Activated CD8-positive, alpha-beta T cell treated with anti-CD3 and anti-CD28 coated beads, Interleukin-2, amount 10 ng/mL, durations not matched to agents 7 days and 5 days (primary cell): ENCODE data around the gene WFDC12. TPM values are rescaled to one million over a fixed set of nuclear protein-coding genes. Genes with fewer than 3 reads are reported as not detected.
"Not testable (repeated sequence)": the region's sequence is repeated elsewhere in the genome, so short reads cannot be mapped to it uniquely, and the experiment has no call there.

Experiments
- ATAC-seq: fragments of 150-1000 bp; cut with Tn5 transposase; one replicate; pipeline ENCODE4 v1.10.0; 2021; ENCODE audit warnings: moderate library complexity
- CTCF ChIA-PET: fragments of 350-600 bp; sonication (Branson Sonifier 250); formaldehyde crosslinking; loops from one replicate; lab custom pipeline; 2021; ENCODE audit warnings: antibody characterized with exemption; lab: Charles Lee
- POLR2A ChIA-PET: fragments of 350-600 bp; sonication (Branson Sonifier 250); formaldehyde crosslinking; loops from one replicate; lab custom pipeline; 2021; ENCODE audit warnings: antibody characterized with exemption; lab: Charles Lee
- DNase-seq: peaks from one replicate; pipeline ENCODE4 v3.0.0-alpha.2; 2020
- H3K27ac Mint-ChIP-seq: one replicate; pipeline ENCODE4 v1.8.0; 2021; ENCODE audit warnings: mild to moderate bottlenecking, mixed read lengths
- H3K27me3 Mint-ChIP-seq: one replicate; pipeline ENCODE4 v1.8.0; 2021; ENCODE audit warnings: low read depth, mixed read lengths
- H3K36me3 Mint-ChIP-seq: one replicate; pipeline ENCODE4 v1.8.0; 2021; ENCODE audit warnings: low read depth, mixed read lengths
- H3K4me1 Mint-ChIP-seq: one replicate; pipeline ENCODE4 v1.8.0; 2021; ENCODE audit warnings: low read depth, mixed read lengths
- H3K4me3 Mint-ChIP-seq: one replicate; pipeline ENCODE4 v1.8.0; 2021; ENCODE audit warnings: mild to moderate bottlenecking, mixed read lengths
- H3K9me3 Mint-ChIP-seq: one replicate; pipeline ENCODE4 v1.8.0; 2022; ENCODE audit warnings: mixed read lengths; ENCODE audit not compliant: insufficient read depth
- total RNA-seq, 2 experiments: library from RNA; stranded (reverse); gene quantifications; one replicate each; pipeline ENCODE4 v1.2.3, GENCODE V29; 2021

Gene WFDC12
- total RNA-seq = not detected

GRCh38 chr20:45124365-45124764 is at the start of gene WFDC12:
Gene WFDC12 (minus strand): TSS chr20:45124465. CDS start chr20:45124447, 18 bp downstream.
- no peak for ATAC-seq
- ChIA-PET POLR2A (no interaction called here), CTCF (interaction anchor here (1.9 kb wide), 1 partner anchor 12 kb away, joined by 4 read pairs; no protein-coding TSS in a partner anchor)
- no peak within 1 kb of the TSS for H3K4me3 Mint-ChIP-seq
- no peaks in the 10 kb centered on the region for H3K36me3 Mint-ChIP-seq
- peaks cover 43% of the 10 kb centered on the region for H3K27me3 Mint-ChIP-seq
- no peaks in the 10 kb centered on the region for H3K4me1 Mint-ChIP-seq
- H3K9me3 Mint-ChIP-seq = no peaks in the 10 kb centered on the region
- DNase-seq = no peak
- no peak within 1 kb of the TSS for H3K27ac Mint-ChIP-seq

GRCh38 chr20:45173522-45173921 is 49.3 kb upstream of the WFDC12 start:
- Mint-ChIP-seq H3K27me3 (peaks cover 26% of the 10 kb centered on the region), H3K4me3 (no peak overlapping the region), H3K36me3 (no peaks in the 10 kb centered on the region), H3K9me3 (no peaks in the 10 kb centered on the region), H3K4me1 (no peaks in the 10 kb centered on the region), H3K27ac (no peak overlapping the region)
- ChIA-PET POLR2A (no interaction called here), CTCF (interaction anchor here (1.0 kb wide), 1 partner anchor 120 kb away, joined by 4 read pairs; no protein-coding TSS in a partner anchor)
- ATAC-seq = no peak
- no peak for DNase-seq

GRCh38 chr20:45164906-45165305 is 40.6 kb upstream of the WFDC12 start:
- Mint-ChIP-seq H3K9me3 (no peaks in the 10 kb centered on the region), H3K27me3 (peaks cover 49% of the 10 kb centered on the region)

GRCh38 chr20:45163083-45163803 is 39.0 kb upstream of the WFDC12 start:
- no peak overlapping the region for H3K27ac Mint-ChIP-seq
- no peak for ATAC-seq
- peaks cover 50% of the 10 kb centered on the region for H3K27me3 Mint-ChIP-seq

More at GRCh38 chr20:45164906-45165305, 40.6 kb upstream of the WFDC12 start:
- ChIA-PET CTCF (no interaction called here), POLR2A (no interaction called here)
- ATAC-seq (no peak), DNase-seq (no peak)
- Mint-ChIP-seq H3K36me3 (no peaks in the 10 kb centered on the region), H3K4me1 (no peaks in the 10 kb centered on the region), H3K27ac (no peak overlapping the region), H3K4me3 (no peak overlapping the region)

GRCh38 chr20:45157962-45158361 is 33.7 kb upstream of the WFDC12 start:
- ATAC-seq (no peak), DNase-seq (no peak)
- Mint-ChIP-seq H3K4me1 (no peaks in the 10 kb centered on the region), H3K27ac (no peak overlapping the region), H3K36me3 (no peaks in the 10 kb centered on the region), H3K27me3 (peaks cover 30% of the 10 kb centered on the region), H3K4me3 (no peak overlapping the region), H3K9me3 (peaks cover 10% of the 10 kb centered on the region)
- ChIA-PET POLR2A (no interaction called here), CTCF (interaction anchor here (1.0 kb wide), 1 partner anchor 19 kb away, joined by 3 read pairs; no protein-coding TSS in a partner anchor)

More at GRCh38 chr20:45163083-45163803, 39.0 kb upstream of the WFDC12 start:
- Mint-ChIP-seq H3K4me3 (no peak overlapping the region), H3K9me3 (peaks cover 10% of the 10 kb centered on the region), H3K4me1 (no peaks in the 10 kb centered on the region), H3K36me3 (no peaks in the 10 kb centered on the region)
- POLR2A ChIA-PET = no interaction called here
- DNase-seq = no peak
- CTCF ChIA-PET = interaction anchor here (0.6 to 1.1 kb wide), 3 partner anchors 8 to 362 kb away, joined by 3 read pairs; no protein-coding TSS in a partner anchor

- no peak for ATAC-seq
Measured at GRCh38 chr20:45156713-45157112, 32.4 kb upstream of the WFDC12 start.

GRCh38 chr20:45154794-45155193 is 30.5 kb upstream of the WFDC12 start:
- H3K36me3 Mint-ChIP-seq, POLR2A ChIA-PET, H3K4me1 Mint-ChIP-seq, ATAC-seq, DNase-seq, H3K4me3 Mint-ChIP-seq, H3K27ac Mint-ChIP-seq: not testable (repeated sequence)
- CTCF ChIA-PET = interaction anchor here (1.5 kb wide), 1 partner anchor 9 kb away, joined by 3 read pairs; no protein-coding TSS in a partner anchor
- H3K9me3 Mint-ChIP-seq = peaks cover 10% of the 10 kb centered on the region
- peaks cover 22% of the 10 kb centered on the region for H3K27me3 Mint-ChIP-seq

More at GRCh38 chr20:45156713-45157112, 32.4 kb upstream of the WFDC12 start:
- H3K36me3 Mint-ChIP-seq = no peaks in the 10 kb centered on the region
- H3K4me3 Mint-ChIP-seq = no peak overlapping the region
- DNase-seq = no peak
- CTCF ChIA-PET = no interaction called here
- no peaks in the 10 kb centered on the region for H3K4me1 Mint-ChIP-seq
- H3K9me3 Mint-ChIP-seq = peaks cover 10% of the 10 kb centered on the region
- no peak overlapping the region for H3K27ac Mint-ChIP-seq
- peaks cover 28% of the 10 kb centered on the region for H3K27me3 Mint-ChIP-seq
- POLR2A ChIA-PET = no interaction called here

GRCh38 chr20:45154183-45154582 is 29.9 kb upstream of the WFDC12 start:
- ATAC-seq = no peak
- DNase-seq = no peak
- ChIA-PET POLR2A (no interaction called here), CTCF (no interaction called here)
- Mint-ChIP-seq H3K4me1 (no peaks in the 10 kb centered on the region), H3K9me3 (peaks cover 8% of the 10 kb centered on the region), H3K36me3 (no peaks in the 10 kb centered on the region), H3K4me3 (no peak overlapping the region), H3K27ac (no peak overlapping the region), H3K27me3 (peaks cover 26% of the 10 kb centered on the region)

- ChIA-PET CTCF (no interaction called here), POLR2A (no interaction called here)
- Mint-ChIP-seq H3K4me1 (no peaks in the 10 kb centered on the region), H3K27me3 (peaks cover 22% of the 10 kb centered on the region), H3K36me3 (no peaks in the 10 kb centered on the region), H3K4me3 (no peak overlapping the region), H3K27ac (no peak overlapping the region), H3K9me3 (peaks cover 4% of the 10 kb centered on the region)
- ATAC-seq (no peak), DNase-seq (no peak)
Measured at GRCh38 chr20:45153752-45154151, 29.5 kb upstream of the WFDC12 start.

- Mint-ChIP-seq H3K27ac (no peak overlapping the region), H3K36me3 (no peaks in the 10 kb centered on the region), H3K9me3 (no peaks in the 10 kb centered on the region), H3K4me1 (no peaks in the 10 kb centered on the region), H3K4me3 (no peak overlapping the region), H3K27me3 (peaks cover 25% of the 10 kb centered on the region)
- ChIA-PET POLR2A (no interaction called here), CTCF (no interaction called here)
- DNase-seq = no peak
- ATAC-seq = no peak
Measured at GRCh38 chr20:45153147-45153546, 28.9 kb upstream of the WFDC12 start.

- H3K4me3 Mint-ChIP-seq = no peak overlapping the region
- H3K27me3 Mint-ChIP-seq = peaks cover 27% of the 10 kb centered on the region
- CTCF ChIA-PET = interaction anchor here (1.3 kb wide), 1 partner anchor 14 kb away, joined by 7 read pairs; no protein-coding TSS in a partner anchor
- no peaks in the 10 kb centered on the region for H3K36me3 Mint-ChIP-seq
- POLR2A ChIA-PET = no interaction called here
- no peaks in the 10 kb centered on the region for H3K9me3 Mint-ChIP-seq
- DNase-seq = no peak
- ATAC-seq = no peak
- H3K27ac Mint-ChIP-seq = no peak overlapping the region
- H3K4me1 Mint-ChIP-seq = no peaks in the 10 kb centered on the region
Measured at GRCh38 chr20:45152405-45152804, 28.1 kb upstream of the WFDC12 start.

- Mint-ChIP-seq H3K4me1 (no peaks in the 10 kb centered on the region), H3K9me3 (no peaks in the 10 kb centered on the region), H3K36me3 (no peaks in the 10 kb centered on the region), H3K4me3 (no peak overlapping the region), H3K27ac (no peak overlapping the region), H3K27me3 (peaks cover 25% of the 10 kb centered on the region)
- POLR2A ChIA-PET = no interaction called here
- CTCF ChIA-PET = no interaction called here
- DNase-seq = no peak
- no peak for ATAC-seq
Measured at GRCh38 chr20:45149062-45149461, 24.8 kb upstream of the WFDC12 start.
